NCI-H146 treated with DMSO at 0.1 percent for 48 hours (cell line): ENCODE results near the gene VSIG10L2.

Experiments
- DNase-seq: peaks from one replicate; lab custom pipeline; 2025; ENCODE audit not compliant: unreplicated experiment; lab: John Stamatoyannopoulos, UW

VSIG10L2 gene

GRCh38 chr11:125929445-125930075, 16.3 kb upstream of the VSIG10L2 start:
- no peak for DNase-seq

GRCh38 chr11:125930076-125930450, 15.8 kb upstream of the VSIG10L2 start:
- no peak for DNase-seq

- no peak for DNase-seq
These were observed 14.7 kb upstream of the VSIG10L2 start for GRCh38 chr11:125931116-125931515.

- DNase-seq, result no peak
These were observed 14.2 kb upstream of the VSIG10L2 start for GRCh38 chr11:125931668-125932067.

GRCh38 chr11:125932301-125932700, 13.5 kb upstream of the VSIG10L2 start:
- no peak for DNase-seq

GRCh38 chr11:125933030-125933813, 12.6 kb upstream of the VSIG10L2 start:
- DNase-seq, result no peak

GRCh38 chr11:125934473-125934872, 11.4 kb upstream of the VSIG10L2 start:
- no peak for DNase-seq

- no peak for DNase-seq
These were observed 10.8 kb upstream of the VSIG10L2 start for GRCh38 chr11:125935056-125935455.

GRCh38 chr11:125935618-125936199, 10.1 kb upstream of the VSIG10L2 start:
- no peak for DNase-seq

- DNase-seq, result no peak
These were observed 7.4 kb upstream of the VSIG10L2 start for GRCh38 chr11:125938418-125938817.

GRCh38 chr11:125939081-125939521, 6.7 kb upstream of the VSIG10L2 start:
- no peak for DNase-seq

- DNase-seq, result no peak
These were observed 5.7 kb upstream of the VSIG10L2 start for GRCh38 chr11:125940145-125940544.

GRCh38 chr11:125941267-125941618, 4.6 kb upstream of the VSIG10L2 start:
- no peak for DNase-seq

GRCh38 chr11:125941619-125942611, 3.9 kb upstream of the VSIG10L2 start:
- DNase-seq, result peak; percentile 85

GRCh38 chr11:125942771-125943428, 2.9 kb upstream of the VSIG10L2 start:
- DNase-seq, result no peak

- no peak for DNase-seq
These were observed 2.0 kb upstream of the VSIG10L2 start for GRCh38 chr11:125943661-125944349.

GRCh38 chr11:125944350-125945010, 1.4 kb upstream of the VSIG10L2 start:
- DNase-seq, result no peak

GRCh38 chr11:125945011-125945796, 640 bp upstream of the VSIG10L2 start:
- DNase-seq, result no peak
